D721Med (cell line): ENCODE data around the gene RAD54L2.
"Not testable (repeated sequence)": the region's sequence is repeated elsewhere in the genome, so short reads cannot be mapped to it uniquely, and the experiment has no call there.

Source experiments
- DNase-seq: peaks from one replicate; pipeline ENCODE4 v3.0.0; 2011; ENCODE audit warnings: low spot score; ENCODE audit not compliant: insufficient read length
- FAIRE-seq: peaks from 2 replicates; lab custom pipeline; 2011; peaks lifted over from hg19 to GRCh38; lab: Jason Lieb, UNC
- TF ChIP-seq, protein P1 (sequence below): IDR thresholded peaks from 2 replicates; pipeline ENCODE4 v1.5.1; 2012; ENCODE audit warnings: mild to moderate bottlenecking, control low read depth; ENCODE audit not compliant: insufficient read depth; ENCODE audit errors: missing control alignments

Gene RAD54L2

DNA sequence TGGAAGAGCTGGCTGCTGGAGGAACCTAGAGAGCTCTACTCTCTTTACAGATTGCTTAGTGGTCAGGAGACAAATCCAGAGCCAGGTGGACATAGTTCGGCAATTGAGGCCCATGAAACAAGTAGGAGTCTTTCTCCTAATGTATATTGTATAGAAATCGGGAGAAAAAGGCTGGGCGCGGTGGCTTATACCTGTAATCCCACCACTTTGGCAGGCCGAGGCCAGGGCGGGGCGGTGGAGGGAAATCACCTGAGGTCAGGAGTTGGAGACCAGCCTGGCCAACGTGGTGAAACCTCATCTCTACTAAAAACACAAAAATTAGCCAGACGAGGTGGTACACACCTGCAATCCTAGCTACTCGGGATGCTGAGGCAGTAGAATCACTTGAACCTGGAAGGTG, 10.8 kb downstream of the RAD54L2 start:
- TF ChIP-seq, protein P1, sequence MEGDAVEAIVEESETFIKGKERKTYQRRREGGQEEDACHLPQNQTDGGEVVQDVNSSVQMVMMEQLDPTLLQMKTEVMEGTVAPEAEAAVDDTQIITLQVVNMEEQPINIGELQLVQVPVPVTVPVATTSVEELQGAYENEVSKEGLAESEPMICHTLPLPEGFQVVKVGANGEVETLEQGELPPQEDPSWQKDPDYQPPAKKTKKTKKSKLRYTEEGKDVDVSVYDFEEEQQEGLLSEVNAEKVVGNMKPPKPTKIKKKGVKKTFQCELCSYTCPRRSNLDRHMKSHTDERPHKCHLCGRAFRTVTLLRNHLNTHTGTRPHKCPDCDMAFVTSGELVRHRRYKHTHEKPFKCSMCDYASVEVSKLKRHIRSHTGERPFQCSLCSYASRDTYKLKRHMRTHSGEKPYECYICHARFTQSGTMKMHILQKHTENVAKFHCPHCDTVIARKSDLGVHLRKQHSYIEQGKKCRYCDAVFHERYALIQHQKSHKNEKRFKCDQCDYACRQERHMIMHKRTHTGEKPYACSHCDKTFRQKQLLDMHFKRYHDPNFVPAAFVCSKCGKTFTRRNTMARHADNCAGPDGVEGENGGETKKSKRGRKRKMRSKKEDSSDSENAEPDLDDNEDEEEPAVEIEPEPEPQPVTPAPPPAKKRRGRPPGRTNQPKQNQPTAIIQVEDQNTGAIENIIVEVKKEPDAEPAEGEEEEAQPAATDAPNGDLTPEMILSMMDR: no peak
- FAIRE-seq (no peak), DNase-seq (no peak)

DNA sequence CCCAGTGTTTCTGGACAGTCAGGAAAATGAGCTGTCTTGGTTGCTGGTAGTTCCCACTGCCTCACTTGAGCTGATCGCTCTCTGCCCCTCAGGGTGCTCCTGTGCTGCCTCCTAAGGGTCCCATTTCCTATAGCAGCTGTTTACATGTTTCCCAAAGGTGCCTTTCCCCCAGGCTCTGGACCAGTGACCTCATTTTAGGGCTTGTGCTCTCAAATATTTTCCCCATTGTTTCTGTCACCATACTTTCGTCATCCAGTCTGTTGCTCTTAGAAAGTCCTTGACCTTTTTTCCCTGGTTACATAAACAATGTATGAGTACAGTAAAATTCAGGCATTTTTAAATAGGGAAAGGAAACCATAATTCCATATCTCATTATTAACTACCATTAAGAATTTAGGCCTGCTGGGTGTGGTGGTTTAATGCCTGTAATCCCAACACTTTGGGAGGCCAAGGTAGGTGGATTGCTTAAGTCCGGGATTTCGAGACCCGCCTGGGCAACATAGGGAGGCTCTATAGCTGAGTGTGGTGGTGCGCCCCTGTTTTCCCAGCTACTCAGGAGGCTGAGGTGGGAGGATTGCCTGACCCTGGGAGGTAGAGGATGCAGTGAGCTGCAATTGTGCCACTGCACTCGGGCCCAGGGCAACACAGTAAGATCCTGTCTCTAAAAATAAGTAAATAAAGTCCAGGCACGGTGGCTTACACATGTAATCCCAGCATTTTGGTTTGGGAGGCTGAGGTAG, 11.7 kb downstream of the RAD54L2 start:
- DNase-seq: no peak
- no peak for FAIRE-seq
- TF ChIP-seq, protein P1: no peak

- TF ChIP-seq, protein P1: no peak
- DNase-seq (no peak), FAIRE-seq (no peak)
Measured at GRCh38 chr3:51557993-51558392, 19.5 kb downstream of the RAD54L2 start.

GRCh38 chr3:51559411-51559888, 20.9 kb downstream of the RAD54L2 start:
- TF ChIP-seq, protein P1: no peak
- no peak for DNase-seq
- no peak for FAIRE-seq

DNA sequence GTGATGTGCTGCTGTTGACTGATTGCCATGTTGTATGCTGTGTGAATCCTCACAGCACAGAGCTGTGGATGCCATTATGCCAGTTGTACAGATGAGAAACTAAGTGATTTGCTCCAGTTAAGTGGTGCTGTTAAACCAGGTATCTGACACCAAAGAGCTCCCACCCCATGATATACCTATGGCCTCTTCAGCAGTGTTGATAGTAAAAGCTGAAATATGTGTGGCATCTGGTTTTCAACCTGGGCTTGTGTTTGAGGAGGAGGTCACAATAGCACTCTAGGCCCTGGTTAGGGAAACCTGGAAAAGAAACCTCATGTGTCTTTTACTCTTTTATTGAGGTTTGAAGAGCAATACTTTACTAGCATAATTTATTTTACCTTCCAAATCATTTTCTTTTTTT, 21.4 kb downstream of the RAD54L2 start:
- TF ChIP-seq, protein P1: no peak
- FAIRE-seq: no peak
- no peak for DNase-seq

DNA sequence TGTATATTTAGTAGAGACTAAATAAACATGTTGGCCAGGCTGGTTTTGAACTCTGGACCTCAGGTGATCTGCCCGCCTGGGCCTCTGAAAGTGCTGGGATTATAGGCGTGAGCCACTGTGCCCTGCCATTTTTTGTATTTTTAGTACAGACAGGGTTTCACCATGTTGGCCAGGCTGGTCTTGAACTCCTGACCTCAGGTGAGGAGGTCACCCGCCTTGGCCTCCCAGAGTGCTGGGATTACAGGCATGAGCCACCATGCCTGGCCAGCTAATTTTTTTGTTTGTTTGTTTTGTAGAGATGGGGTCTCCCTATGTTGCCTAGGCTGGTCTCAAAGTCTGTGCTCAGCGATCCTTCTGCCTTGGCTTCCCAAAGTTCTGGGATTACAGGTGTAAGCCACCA, 23.9 kb downstream of the RAD54L2 start:
- FAIRE-seq: not testable (repeated sequence)

DNA sequence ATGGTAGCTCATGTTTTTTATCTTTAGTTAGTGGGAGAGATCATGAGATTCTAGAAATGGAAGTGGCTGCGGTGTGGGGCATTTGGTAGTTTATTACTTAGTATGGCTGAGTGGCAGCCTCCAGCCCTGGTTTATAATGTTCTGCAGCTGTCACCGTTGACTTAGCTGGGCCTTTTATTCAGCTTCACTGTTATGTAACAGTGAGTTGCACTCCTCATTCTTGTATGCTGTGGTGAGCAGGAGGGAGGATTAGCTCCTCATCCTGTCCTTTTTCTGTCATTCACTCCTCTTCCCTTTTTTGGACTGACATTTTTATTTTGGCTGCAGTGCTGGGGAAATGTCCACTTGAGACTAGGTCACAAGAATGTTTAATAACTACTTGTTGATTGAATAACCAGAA, 29.5 kb downstream of the RAD54L2 start:
- no peak for DNase-seq
- TF ChIP-seq, protein P1: no peak
- FAIRE-seq: no peak

More for the DNA sequence above, 23.9 kb downstream of the RAD54L2 start:
- not testable (repeated sequence) for DNase-seq

DNA sequence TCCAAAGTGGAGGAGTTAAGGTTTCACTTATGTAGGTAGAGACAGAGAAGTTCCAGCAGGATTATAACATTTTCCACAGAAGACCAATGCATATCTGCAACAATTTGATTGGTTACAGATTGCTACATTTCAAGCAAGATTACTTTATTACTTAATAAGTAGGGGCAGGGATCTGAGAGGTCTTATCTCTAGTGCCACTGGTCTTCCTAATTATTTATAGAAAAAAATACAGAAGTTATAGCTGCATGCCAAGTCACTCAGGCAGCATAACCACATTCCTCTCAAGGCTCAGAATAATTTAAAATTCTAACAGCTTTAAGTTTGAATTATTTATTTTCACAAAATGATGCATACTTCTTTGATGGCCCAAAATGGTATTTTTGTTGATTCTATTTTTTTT, 30.5 kb downstream of the RAD54L2 start:
- TF ChIP-seq, protein P1: no peak
- FAIRE-seq: no peak

More for the DNA sequence above, 30.5 kb downstream of the RAD54L2 start:
- DNase-seq: no peak
